ENCODE data around the gene AGAP1.

The AGAP1 gene

DNA sequence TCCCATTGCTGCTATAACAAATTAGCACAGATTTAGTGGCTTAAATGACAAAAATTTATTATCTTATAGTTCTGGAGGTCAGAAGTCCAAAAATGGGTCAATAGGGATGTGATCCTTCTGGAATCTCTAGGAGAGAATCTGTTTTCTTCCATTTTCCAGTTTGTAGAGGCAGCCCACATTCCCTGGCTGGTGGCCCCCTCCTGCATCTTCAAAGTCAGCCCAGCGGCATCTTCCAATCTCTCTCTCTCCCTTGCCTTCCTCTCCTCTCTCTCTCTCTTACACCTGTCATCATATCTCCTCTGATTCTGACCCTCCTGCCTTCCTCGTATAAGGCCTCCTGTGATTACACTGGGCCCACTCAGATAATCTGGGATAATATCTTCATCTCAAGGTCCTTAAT is 3.9 kb upstream of the AGAP1 start:
- no peak for DNase-seq (ENCODE audit: low spot score)

DNA sequence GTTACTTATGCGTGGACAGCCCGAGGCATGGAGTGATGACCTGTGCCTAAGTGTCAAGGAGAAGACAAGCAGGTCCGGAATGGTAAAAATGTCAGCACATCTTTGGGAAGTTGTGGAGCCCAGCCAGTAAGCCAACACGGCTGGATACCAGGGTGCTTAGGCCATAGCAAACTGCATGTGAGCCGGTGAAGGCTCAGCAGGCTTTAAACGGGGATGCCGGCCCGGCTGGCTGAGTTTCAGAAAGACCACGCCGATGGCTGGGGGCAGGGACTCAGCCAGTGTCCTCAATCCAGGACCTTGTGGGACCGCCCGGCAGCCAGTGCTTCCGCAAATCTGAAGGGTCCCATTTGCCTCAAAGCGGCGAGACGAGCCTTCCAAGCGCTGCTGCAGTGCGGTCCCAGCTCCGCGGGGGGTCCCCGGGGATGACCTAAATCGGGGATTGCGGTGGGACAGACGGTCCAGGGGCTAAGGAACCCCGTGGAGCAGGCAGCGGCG is 946 bp upstream of the AGAP1 start:
- DNase-seq (ENCODE audit: low spot score), result no peak

DNA sequence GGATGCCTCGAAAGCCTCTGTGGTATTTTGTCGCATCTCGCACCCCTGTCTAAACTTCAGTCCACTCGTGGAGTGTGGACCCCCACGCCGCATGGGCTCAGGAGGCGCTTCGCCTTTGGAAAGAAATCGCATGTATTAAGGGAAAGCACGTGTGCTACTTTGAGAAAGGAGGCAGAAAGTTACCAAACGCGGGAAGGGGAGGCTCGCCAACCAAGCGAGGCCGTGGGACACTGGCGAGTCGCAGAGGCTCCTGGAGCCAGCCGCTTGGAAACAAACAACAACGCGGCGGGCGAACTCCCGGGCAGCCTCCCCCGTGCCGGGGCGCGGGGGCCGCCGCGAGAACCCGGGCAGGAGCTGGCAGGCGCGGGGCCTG is 455 bp upstream of the AGAP1 start:
- peak; percentile 30 for DNase-seq (ENCODE audit: low spot score)

DNA sequence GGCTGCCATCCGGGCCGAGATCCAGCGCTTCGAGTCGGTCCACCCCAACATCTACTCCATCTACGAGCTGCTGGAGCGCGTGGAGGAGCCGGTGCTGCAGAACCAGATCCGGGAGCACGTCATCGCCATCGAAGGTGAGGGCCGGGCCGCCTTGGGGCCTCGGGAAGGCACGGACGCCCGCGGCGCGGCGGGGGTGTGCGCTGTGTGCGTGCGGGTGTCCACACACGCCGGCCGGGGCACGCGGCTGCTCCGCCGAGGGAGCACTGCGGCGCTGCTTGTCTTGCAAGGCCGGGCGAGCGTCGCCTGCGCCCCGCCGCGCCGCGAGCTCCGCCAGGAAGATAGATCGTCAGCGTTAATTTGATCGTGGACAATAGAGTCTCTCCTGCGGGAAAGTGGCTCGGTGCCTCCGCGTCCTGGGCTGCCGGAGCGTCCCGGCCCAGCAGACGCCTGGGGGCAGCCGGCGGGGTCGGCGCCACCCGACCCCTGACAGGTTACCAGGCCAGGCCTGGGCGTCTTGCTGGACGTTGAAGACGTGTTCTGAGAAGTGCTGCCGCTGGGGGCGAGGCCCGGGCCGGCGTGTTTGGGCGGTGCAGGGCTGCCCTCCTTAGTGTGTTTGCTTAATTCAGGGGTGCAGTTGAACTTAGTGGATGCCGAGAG is 1.0 kb downstream of the AGAP1 start:
- peak; percentile 28 for DNase-seq (ENCODE audit: low spot score)

DNA sequence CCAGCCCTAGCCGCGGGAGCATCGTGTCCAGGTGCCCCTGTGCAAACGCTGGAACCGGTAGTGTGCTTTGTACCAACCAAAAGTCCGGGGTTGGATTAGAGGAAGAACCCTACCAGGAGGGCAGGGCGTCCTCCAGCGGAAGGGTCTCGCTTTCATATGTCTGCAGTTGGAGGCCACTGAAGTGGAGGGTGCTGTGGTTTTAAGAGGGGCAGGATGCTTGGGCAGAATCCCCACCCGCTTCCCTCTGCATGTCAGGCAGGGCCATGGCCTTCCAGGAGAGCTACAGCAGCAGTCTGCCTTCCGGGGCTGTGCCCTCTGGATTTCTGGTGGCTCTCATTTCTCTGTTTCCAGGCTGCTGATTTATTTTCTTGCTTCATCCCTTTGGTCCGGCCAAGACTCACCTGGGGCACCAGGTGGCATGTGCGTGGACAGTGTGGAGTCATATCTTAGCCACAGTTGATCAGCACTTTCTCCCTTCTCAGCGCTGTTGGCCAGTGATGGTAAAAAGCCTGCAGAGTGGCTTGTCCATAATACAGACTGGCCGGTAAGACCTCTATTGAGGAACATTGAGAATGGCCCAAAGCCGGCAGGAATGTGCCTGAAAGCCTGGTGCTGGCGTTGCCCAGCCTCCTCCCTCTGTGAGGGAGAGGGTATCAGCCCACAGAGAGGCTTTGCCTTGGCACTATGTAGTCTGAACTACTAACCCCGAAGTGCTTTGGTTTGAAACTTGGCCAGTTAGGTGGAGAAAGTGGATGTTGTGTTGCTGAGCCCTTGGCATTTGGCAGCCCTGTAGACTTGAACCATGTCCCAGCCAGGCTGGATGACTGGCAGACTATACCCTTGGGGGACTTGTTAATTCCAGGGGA is 1.8 kb downstream of the AGAP1 start:
- DNase-seq (ENCODE audit: low spot score), result no peak

DNA sequence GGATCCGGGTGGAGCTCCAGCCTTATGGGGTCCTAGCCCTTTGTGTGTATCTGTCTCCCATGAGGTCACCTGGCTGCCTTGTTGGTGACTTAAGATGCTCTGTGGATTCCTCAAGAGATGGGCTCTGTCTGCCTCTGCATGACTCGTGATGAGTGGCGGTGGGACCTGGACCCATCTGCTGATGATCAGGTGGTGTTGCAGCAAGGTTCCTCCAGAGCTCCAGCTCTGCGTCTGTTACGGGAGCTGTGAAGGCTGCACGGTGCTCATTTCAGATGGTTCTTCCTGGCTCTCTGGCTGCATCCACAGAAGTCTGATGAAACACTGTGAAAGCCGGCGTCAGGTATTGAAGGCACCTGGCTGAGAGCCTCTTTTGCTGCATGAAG is 2.4 kb downstream of the AGAP1 start:
- no peak for DNase-seq (ENCODE audit: low spot score)

DNA sequence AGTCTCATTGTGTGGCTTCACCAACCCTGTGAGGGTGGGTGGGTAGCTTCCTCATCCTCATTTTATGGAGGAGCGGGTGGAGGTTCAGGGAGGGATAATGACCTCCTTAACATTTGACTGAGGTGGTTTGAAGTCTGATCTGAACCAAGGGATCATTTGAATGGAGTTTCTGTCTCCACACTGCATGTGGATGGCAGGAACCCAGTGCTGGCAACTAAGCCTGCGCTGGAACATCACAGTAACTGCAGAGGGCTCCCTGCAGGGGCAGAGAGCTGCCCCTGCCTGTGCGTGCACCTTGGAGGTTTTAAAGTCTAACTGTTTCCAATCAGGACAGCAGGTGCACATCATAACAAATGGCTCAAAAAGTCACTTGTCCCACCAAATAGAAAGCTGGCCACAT is 3.3 kb downstream of the AGAP1 start:
- no peak for DNase-seq (ENCODE audit: low spot score)

DNA sequence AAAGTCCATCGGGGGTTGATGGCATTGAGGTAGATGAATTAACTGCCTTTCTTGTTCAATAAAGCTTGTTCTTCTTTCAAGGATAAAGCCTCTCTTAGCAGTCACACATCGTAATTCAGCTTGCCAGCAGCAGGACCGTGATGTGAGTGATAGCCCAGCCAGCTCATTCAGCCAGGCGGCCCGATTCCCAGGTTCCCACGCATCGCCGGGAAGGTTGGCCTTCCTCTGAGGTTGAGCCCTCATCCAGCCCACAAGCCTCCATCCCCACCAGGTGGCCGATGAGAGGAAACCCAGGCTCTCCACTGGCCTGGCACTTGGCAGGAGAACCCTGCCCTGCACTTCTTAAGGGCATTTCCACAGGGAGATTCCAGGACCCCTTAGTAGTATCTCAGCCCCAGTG is 4.7 kb downstream of the AGAP1 start:
- no peak for DNase-seq (ENCODE audit: low spot score)

DNA sequence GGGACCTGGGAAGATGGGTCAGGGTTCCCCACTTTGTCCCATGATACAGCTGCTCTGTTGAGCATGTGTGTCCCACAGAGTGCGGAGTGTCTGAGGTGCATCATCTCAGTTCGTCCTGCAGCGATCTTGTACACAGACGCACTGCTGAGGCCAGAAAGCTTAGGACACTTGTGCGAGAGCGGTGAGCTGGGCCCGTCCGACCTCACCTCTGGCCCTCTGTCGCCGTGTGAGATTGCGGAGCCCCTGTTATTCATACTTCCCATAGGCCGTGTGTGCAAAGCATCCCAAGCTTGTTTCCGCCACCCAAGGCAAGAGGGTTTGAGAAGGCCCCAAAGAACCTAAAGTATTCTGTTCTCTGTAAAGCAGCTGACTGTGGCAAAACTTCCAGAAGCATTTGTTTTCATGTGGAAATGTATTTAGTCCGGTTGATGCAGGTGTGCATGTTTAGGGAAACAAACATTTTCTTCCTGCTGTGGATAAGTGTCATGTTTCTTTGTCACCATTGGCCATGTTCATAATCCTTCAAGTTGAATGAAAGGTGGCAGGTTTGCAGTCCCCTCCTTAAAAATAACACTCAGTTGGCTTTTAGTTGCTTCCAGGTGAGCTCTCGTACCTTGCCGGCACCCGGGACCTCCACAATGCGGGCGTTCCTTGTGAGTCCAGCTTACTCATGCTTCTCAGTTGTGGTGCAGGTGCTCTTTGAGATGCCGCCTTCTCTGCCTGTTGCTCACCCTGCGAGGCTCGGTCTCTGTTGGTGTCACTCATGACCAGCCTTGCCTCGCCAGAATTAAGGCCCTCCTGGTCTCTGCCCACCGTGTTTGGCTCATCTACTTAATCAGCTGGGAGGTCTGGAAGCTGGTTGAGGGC is 5.3 kb downstream of the AGAP1 start:
- no peak for DNase-seq (ENCODE audit: low spot score)

DNA sequence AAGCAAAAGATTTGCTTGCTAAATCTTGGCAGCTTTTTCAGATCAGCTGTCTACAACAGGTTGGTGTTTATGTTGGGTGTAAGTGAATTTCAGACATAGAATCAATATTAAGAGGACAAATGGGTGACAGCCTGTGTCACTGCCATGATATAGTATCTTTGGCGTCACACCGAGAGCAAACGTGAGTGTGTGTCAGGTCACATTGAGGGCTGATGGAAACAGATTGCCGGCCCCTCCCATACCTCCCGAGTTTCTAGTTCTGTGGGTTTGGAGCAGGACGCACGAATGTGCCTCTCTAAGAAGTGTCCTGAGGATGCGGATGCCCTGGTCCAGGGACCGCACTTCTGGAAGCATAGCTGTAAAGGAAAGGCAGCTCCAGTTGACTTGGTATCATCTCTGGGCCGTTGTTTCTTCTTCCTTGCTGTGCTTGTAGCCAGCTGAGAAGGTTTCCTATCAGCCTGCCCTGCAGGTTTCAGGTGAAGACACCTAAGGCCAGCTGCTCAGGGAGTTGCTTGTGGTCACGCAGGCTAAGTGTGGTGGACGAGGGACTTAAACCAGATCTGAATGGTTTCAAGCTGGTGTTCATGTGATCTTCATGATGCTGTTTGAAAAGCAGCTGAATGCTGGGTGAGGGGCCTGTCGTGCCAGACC is 6.4 kb downstream of the AGAP1 start:
- DNase-seq (ENCODE audit: low spot score), result no peak

DNA sequence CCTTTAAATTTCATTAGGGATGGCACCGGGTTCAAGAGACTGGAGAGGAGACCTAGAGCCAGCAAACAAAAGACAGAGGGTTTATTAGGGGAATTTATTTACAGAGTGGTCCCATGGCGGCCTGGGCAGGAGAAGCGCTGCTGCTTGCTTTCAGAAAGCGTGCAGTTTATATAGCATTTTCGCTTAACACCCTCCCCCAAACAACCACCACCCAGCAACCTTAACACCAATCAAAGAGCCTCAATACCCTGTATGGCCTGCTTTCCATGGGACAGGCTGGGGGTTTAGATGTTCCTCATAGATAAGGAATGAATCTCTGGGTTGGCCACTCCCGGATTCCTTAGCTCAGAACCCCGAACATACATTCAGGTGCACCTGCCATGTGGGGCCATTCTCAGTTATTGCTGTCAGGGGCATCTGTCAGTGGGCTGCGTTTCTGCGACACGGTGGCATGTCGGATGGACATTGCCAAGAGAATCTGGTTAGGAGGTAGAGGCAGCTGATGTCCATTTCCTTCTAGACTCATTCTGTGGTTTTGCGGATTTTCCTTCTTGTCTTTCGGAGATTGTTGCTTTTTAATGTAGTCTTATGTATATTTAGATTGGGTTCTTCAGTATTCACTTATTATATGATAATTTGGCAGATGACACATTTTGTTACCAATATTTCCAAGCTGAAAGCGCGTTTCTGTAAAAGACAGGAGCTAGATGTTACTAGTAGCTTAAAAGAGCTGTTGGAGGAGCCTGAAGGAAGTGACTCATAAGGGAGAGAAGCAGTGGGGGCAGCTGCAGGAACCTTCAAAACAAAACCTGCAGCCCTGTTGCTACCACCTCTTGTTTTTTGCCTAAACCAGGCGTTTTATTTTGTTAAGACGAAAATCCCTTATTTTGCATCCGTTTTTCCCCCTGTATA is 7.2 kb downstream of the AGAP1 start:
- DNase-seq (ENCODE audit: low spot score), result peak; percentile 45

DNA sequence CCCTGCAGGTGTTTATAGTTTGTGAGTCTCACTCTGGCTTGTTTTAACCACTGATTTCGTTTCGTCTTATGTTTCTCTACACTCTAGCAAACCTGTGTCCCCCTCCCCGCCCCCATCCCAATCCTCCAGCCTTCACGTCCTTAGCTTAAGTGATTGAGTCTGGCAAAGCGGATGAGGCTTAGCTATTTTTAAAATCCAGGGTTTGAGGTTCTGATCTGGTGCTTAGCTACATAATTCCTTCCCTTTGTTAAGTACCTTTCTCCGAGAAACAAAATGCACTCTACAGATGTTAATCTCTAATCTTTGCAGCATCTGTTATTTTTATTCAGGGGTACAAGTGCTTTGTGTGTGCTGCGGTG is 7.8 kb downstream of the AGAP1 start:
- no peak for DNase-seq (ENCODE audit: low spot score)

DNA sequence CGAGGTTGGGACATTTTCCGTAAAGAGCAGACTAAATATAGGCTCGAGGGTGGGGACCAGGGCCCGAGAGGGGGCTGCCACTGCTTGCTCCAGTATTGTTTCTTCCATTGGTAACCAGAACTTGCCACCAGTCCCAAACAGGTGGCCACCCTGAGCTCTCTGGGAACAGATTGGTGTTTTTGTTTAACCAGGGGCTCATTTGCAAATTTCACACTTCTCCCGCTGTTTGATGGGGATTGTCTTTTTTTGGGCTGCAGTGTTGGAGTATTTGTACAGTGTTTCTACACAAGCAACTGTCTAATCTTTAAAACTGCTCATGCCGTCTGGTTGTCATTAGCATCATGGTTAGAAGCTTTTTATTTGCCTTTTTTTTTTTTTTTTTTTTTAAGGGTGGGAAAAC is 8.5 kb downstream of the AGAP1 start:
- DNase-seq (ENCODE audit: low spot score), result no peak

DNA sequence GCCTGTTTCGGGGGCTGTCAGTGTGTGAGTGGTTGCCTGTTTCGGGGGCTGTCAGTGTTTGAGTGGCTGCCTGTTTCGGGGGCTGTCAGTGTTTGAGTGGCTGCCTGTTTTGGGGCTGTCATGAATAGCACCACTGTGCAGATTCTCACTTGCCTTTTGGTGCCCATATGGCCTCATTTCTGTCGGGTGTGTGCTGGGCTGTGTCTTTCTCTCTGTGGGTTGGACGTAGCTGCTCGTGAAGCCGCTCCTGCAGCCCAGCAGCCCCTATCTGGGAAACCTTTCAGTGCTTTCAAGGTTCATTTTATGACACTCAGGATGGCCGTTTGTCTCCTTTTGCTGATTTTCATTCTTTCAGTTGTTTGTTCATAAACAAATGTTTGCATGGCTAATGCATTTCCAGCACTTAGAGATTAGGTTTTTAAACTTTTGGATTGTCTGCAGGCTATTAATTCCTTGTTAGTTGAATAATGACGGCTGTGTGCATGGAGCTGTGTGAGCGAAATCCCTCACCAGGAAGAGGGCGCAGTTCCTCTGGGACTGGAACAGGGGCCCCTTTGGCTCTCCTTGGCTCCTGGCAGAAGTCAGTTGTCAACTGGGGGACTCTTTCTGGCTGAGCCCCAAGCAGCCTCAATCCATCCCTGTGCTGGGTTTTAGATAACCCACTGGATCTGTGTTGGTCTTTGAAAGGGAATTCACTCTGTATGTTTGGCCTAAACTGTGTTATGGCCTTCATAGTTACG is 10.8 kb downstream of the AGAP1 start:
- no peak for DNase-seq (ENCODE audit: low spot score)

DNA sequence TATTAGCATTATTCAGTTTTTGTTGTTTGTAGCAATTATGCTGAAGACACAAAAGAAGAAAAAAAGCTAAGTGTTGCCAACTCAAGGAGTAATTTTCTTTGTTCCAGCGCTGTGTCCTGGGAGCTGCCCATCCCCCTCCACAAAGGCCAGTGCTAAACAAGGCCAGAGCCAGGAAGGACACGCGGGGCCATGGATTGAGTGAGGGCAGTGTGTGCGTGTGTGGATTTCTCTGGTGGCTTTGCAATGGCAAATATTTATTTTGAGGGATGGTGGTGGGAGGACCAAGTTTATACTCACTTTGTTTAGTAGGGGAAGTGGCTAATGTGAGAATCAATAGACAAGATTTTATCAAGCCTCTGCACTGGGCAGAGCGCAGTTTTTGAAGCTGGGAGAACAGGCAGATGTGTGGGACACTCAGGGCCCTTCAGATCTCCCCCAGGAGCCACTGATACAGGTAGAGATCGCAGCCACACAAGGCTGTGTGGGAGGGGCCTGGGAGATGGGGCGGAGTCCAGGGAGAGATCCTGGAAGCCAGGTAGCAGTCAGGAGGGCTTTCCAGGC is 11.4 kb downstream of the AGAP1 start:
- no peak for DNase-seq (ENCODE audit: low spot score)

DNA sequence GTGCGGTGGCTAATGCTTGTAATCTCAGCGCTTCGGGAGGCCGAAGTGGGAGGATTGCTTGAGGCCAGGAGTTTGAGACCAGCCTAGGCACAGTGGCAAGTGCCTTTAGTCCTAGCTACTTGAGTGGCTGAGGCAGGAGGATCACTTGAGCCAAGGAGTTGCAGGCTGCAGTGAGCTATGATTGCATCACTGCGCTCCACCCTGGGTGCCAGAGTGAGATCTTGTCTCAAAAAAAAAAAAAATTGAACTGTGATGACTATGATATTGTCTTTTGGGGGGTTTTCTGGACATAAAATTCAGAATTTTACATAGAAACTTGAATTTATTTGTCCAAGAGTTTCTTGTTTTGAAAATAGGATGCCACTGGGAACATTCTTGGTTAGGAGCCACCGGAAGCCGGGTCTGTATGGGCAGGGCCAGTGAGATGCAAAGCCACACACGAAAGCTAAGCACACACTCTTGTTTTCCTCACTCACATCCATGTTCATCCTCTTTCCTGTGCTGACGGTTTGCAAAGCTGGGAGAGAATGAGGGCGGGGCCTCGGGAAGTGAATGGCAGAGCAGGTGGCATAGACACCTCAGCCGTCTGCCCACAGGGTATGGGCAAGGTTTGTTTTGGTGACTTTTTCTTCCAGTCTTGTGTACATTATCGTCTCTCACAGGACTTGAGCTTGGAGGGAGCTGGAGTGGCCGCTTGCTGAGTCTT is 12.6 kb downstream of the AGAP1 start:
- no peak for DNase-seq (ENCODE audit: low spot score)

DNA sequence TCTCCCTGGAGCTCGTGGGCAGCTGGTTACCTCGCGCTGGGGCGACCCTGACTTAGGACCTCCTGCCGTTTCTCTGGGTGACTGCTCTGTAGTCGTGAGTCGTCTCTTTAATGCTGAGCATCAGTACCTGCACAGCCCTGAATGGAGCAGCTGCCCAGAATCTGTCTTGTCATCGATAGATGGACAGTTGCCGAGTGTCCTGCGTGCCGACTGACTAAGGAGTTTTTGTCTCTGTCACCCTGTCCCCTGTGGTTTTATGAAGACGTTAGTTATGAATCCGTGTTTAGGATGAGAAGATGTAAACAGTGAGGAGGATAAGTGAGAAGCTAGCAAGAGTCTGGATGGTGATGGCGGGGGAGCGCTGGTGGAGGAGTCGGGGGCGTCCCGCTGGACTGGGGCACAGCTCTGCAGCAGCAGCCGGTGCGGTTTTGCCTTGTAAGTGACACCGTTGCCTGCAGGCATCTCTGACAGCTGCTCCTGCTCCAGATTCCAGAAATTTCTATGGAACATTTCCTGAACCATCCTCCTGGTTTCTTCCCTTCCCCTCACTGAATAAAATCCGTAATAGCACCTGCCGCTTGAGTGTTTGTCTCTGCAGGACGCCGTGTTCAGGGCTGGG is 13.3 kb downstream of the AGAP1 start:
- no peak for DNase-seq (ENCODE audit: low spot score)

DNA sequence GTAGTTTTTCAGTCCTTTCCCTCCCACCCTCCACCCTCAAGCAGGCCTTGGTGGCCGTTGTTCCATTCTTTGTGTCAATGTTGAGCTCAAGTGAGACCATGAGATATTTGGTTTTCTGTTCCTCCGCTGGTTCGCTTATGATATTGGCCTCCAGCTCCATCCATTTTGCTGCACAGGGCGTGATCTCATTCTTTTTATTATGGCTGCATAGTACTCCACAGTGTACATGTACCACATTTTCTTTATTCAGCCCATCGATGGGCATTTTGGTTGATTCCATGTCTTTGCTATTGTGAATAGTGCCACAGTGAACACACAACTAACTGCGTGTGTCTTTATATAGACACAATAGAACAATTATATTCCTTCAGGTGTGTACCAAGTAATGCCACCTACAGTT is 14.1 kb downstream of the AGAP1 start:
- no peak for DNase-seq (ENCODE audit: low spot score)
